TTC549 (cell line): ENCODE data around the gene COL5A2.
A peak's percentile ranks its signal among the peaks of the same experiment; 100 is the strongest.

Experiments
- FAIRE-seq: peaks from 2 replicates; lab custom pipeline; 2012; peaks lifted over from hg19 to GRCh38; lab: Jason Lieb, UNC

The COL5A2 gene

GRCh38 chr2:189096769-189097447, 82.7 kb downstream of the COL5A2 start:
- peak; percentile 33 for FAIRE-seq

- FAIRE-seq = no peak
These were observed 84.5 kb downstream of the COL5A2 start for GRCh38 chr2:189095101-189095500.

GRCh38 chr2:189092936-189093335, 86.6 kb downstream of the COL5A2 start:
- FAIRE-seq = no peak

GRCh38 chr2:189091253-189091652, 88.3 kb downstream of the COL5A2 start:
- FAIRE-seq = no peak

GRCh38 chr2:189088591-189089205, 90.9 kb downstream of the COL5A2 start:
- FAIRE-seq = peak; percentile 100

GRCh38 chr2:189086710-189087109, 92.9 kb downstream of the COL5A2 start:
- FAIRE-seq = peak; percentile 91

- FAIRE-seq = no peak
These were observed 93.3 kb downstream of the COL5A2 start for GRCh38 chr2:189086250-189086649.

- no peak for FAIRE-seq
These were observed 96.0 kb downstream of the COL5A2 start for GRCh38 chr2:189083606-189084005.

GRCh38 chr2:189083106-189083505, 96.5 kb downstream of the COL5A2 start:
- FAIRE-seq = no peak

- peak; percentile 98 for FAIRE-seq
These were observed 97.1 kb downstream of the COL5A2 start for GRCh38 chr2:189082376-189082975.

GRCh38 chr2:189076572-189076971, 103.0 kb downstream of the COL5A2 start:
- no peak for FAIRE-seq

- peak; percentile 55 for FAIRE-seq
These were observed 103.4 kb downstream of the COL5A2 start for GRCh38 chr2:189076120-189076519.

- FAIRE-seq = peak; percentile 17
These were observed 105.1 kb downstream of the COL5A2 start for GRCh38 chr2:189074506-189074905.

- peak; percentile 69 for FAIRE-seq
These were observed 107.5 kb downstream of the COL5A2 start for GRCh38 chr2:189072036-189072435.

GRCh38 chr2:189069855-189070619, 109.5 kb downstream of the COL5A2 start:
- no peak for FAIRE-seq

GRCh38 chr2:189066037-189066436, 113.5 kb downstream of the COL5A2 start:
- peak; percentile 37 for FAIRE-seq

- peak; percentile 50 for FAIRE-seq
These were observed 119.4 kb downstream of the COL5A2 start for GRCh38 chr2:189060096-189060642.

GRCh38 chr2:189057316-189057715, 122.2 kb downstream of the COL5A2 start:
- FAIRE-seq = peak; percentile 65

- FAIRE-seq = peak; percentile 86
These were observed 123.1 kb downstream of the COL5A2 start for GRCh38 chr2:189056200-189057106.

GRCh38 chr2:189050165-189050712, 129.3 kb downstream of the COL5A2 start:
- FAIRE-seq = peak; percentile 60

GRCh38 chr2:189049709-189050164, 129.8 kb downstream of the COL5A2 start:
- FAIRE-seq = no peak
